KMS-11 (cell line): Measurements from ENCODE around the gene MIPOL1.
"Not testable (repeated sequence)": the region's sequence is repeated elsewhere in the genome, so short reads cannot be mapped to it uniquely, and the experiment has no call there.

Experiments
- H2AFZ ChIP-seq: fragments of 200-600 bp; sonication (generic); 2 replicates; pipeline ENCODE4 v1.6.1; 2016; ENCODE audit warnings: antibody characterized with exemption, mixed run types, low read depth
- H3K27ac ChIP-seq: fragments of 200-600 bp; sonication (generic); 2 replicates; pipeline ENCODE4 v1.6.1; 2016; ENCODE audit warnings: mild to moderate bottlenecking, mixed run types
- H3K27me3 ChIP-seq: fragments of 200-600 bp; sonication (generic); 2 replicates; pipeline ENCODE4 v1.6.1; 2017; ENCODE audit warnings: mild to moderate bottlenecking, low read depth, mixed run types, moderate library complexity; ENCODE audit not compliant: insufficient read depth
- H3K36me3 ChIP-seq: fragments of 200-600 bp; sonication (generic); 2 replicates; pipeline ENCODE4 v1.6.1; 2017; ENCODE audit warnings: mild to moderate bottlenecking, mixed run types; ENCODE audit not compliant: insufficient read depth
- H3K4me1 ChIP-seq: fragments of 200-600 bp; sonication (generic); 2 replicates; pipeline ENCODE4 v1.6.1; 2016; ENCODE audit warnings: mild to moderate bottlenecking, low read depth, mixed run types; ENCODE audit not compliant: poor library complexity, severe bottlenecking
- H3K4me2 ChIP-seq: fragments of 200-600 bp; sonication (generic); 2 replicates; pipeline ENCODE4 v1.7.0; 2016; ENCODE audit warnings: mild to moderate bottlenecking, mixed run types
- H3K4me3 ChIP-seq: fragments of 200-600 bp; sonication (generic); IDR thresholded peaks from 2 replicates; pipeline ENCODE4 v1.6.1; 2017; ENCODE audit warnings: low read depth, low read length, mixed read lengths; ENCODE audit not compliant: insufficient read depth
- H3K79me2 ChIP-seq: fragments of 200-600 bp; sonication (generic); 2 replicates; pipeline ENCODE4 v1.6.1; 2016; ENCODE audit warnings: low read depth, mixed run types; ENCODE audit not compliant: insufficient read depth
- H3K9ac ChIP-seq: fragments of 200-600 bp; sonication (generic); 2 replicates; pipeline ENCODE4 v1.6.1; 2016; ENCODE audit warnings: mild to moderate bottlenecking, mixed run types
- H4K20me1 ChIP-seq: fragments of 200-600 bp; sonication (generic); 2 replicates; pipeline ENCODE4 v1.6.1; 2016; ENCODE audit warnings: mild to moderate bottlenecking, mixed run types; ENCODE audit not compliant: insufficient read depth
- CTCF ChIP-seq: fragments of 200-600 bp; sonication (generic); conservative IDR thresholded peaks from 2 replicates; pipeline ENCODE4 v1.6.1; 2017; ENCODE audit warnings: low read depth, mild to moderate bottlenecking, antibody characterized with exemption, low read length, moderate library complexity, mixed read lengths

The MIPOL1 gene

GRCh38 chr14:37215345-37215744 is 17.6 kb downstream of the MIPOL1 start:
- H2AFZ ChIP-seq: no peak overlapping the region
- no peaks in the 10 kb centered on the region for H3K79me2 ChIP-seq
- no peaks in the 10 kb centered on the region for H3K36me3 ChIP-seq
- no peak for TF ChIP-seq CTCF
- no peak overlapping the region for H3K27ac ChIP-seq
- H3K27me3 ChIP-seq: no peaks in the 10 kb centered on the region
- no peak overlapping the region for H3K4me3 ChIP-seq
- H4K20me1 ChIP-seq: no peaks in the 10 kb centered on the region
- H3K9ac ChIP-seq: no peak overlapping the region
- no peak overlapping the region for H3K4me2 ChIP-seq
- no peaks in the 10 kb centered on the region for H3K4me1 ChIP-seq

GRCh38 chr14:37221073-37221472 is 23.3 kb downstream of the MIPOL1 start:
- Histone ChIP-seq H3K9ac (no peak overlapping the region), H3K4me1 (no peaks in the 10 kb centered on the region), H3K27ac (no peak overlapping the region), H3K4me2 (no peak overlapping the region), H3K4me3 (no peak overlapping the region), H3K36me3 (no peaks in the 10 kb centered on the region), H4K20me1 (no peaks in the 10 kb centered on the region), H3K79me2 (no peaks in the 10 kb centered on the region), H3K27me3 (no peaks in the 10 kb centered on the region), H2AFZ (no peak overlapping the region)
- no peak for TF ChIP-seq CTCF

- H3K4me3 ChIP-seq: no peak overlapping the region
- H4K20me1 ChIP-seq: no peaks in the 10 kb centered on the region
- no peak overlapping the region for H3K4me2 ChIP-seq
- H3K27me3 ChIP-seq: no peaks in the 10 kb centered on the region
- TF ChIP-seq CTCF: no peak
- no peak overlapping the region for H3K9ac ChIP-seq
- no peaks in the 10 kb centered on the region for H3K4me1 ChIP-seq
- no peak overlapping the region for H2AFZ ChIP-seq
- H3K27ac ChIP-seq: no peak overlapping the region
- no peaks in the 10 kb centered on the region for H3K79me2 ChIP-seq
- H3K36me3 ChIP-seq: no peaks in the 10 kb centered on the region
These were observed 26.3 kb downstream of the MIPOL1 start for GRCh38 chr14:37223947-37224474.

- H3K27ac ChIP-seq, H3K4me2 ChIP-seq, H3K27me3 ChIP-seq, H3K9ac ChIP-seq, H3K79me2 ChIP-seq, H3K36me3 ChIP-seq, H4K20me1 ChIP-seq, H2AFZ ChIP-seq, H3K4me1 ChIP-seq, H3K4me3 ChIP-seq: not testable (repeated sequence)
These were observed 27.9 kb downstream of the MIPOL1 start for GRCh38 chr14:37225668-37226067.

- TF ChIP-seq CTCF: peak; percentile 69; the same call in 1 of the 2 replicates
- Histone ChIP-seq H3K36me3 (no peaks in the 10 kb centered on the region), H3K27ac (no peak overlapping the region), H2AFZ (no peak overlapping the region), H4K20me1 (no peaks in the 10 kb centered on the region), H3K4me2 (no peak overlapping the region), H3K27me3 (no peaks in the 10 kb centered on the region), H3K4me3 (no peak overlapping the region), H3K79me2 (no peaks in the 10 kb centered on the region), H3K9ac (no peak overlapping the region), H3K4me1 (no peaks in the 10 kb centered on the region)
These were observed 32.9 kb downstream of the MIPOL1 start for GRCh38 chr14:37230551-37231194.
